GM23338 (cell line): ENCODE measurements around the gene PDZD7.

Source experiments
- EZH2 ChIP-seq: fragments of 200-600 bp; sonication (generic); IDR thresholded peaks from one replicate; pipeline ENCODE4 v1.8.0; 2017; ENCODE audit warnings: antibody characterized with exemption, mild to moderate bottlenecking, low read depth; ENCODE audit not compliant: unreplicated experiment
- EZH2phosphoT487 ChIP-seq: fragments of 200-600 bp; sonication (generic); IDR thresholded peaks from one replicate; pipeline ENCODE4 v1.8.1; 2018; ENCODE audit warnings: antibody characterized with exemption; ENCODE audit not compliant: unreplicated experiment
- POLR2AphosphoS5 ChIP-seq: IDR thresholded peaks from 2 replicates; pipeline ENCODE4 v1.6.1; 2016; ENCODE audit warnings: antibody characterized with exemption, low read depth
- TF ChIP-seq, protein P1 (sequence below), 2 experiments: fragments of 200-600 bp in 1 of 2; sonication (generic) in 1 of 2; conservative IDR thresholded peaks; 2 replicates each; pipeline versions ENCODE4 v1.5.1 to v1.6.1; 2016 to 2017; ENCODE audit warnings: antibody characterized with exemption in 2 of 2, low read depth in 2 of 2, mild to moderate bottlenecking in 2 of 2, moderate library complexity in 1 of 2
- TF ChIP-seq, protein P2 (sequence below): IDR thresholded peaks from one replicate; pipeline ENCODE4 v1.6.1; 2018; ENCODE audit warnings: antibody characterized with exemption; ENCODE audit not compliant: unreplicated experiment

DNA sequence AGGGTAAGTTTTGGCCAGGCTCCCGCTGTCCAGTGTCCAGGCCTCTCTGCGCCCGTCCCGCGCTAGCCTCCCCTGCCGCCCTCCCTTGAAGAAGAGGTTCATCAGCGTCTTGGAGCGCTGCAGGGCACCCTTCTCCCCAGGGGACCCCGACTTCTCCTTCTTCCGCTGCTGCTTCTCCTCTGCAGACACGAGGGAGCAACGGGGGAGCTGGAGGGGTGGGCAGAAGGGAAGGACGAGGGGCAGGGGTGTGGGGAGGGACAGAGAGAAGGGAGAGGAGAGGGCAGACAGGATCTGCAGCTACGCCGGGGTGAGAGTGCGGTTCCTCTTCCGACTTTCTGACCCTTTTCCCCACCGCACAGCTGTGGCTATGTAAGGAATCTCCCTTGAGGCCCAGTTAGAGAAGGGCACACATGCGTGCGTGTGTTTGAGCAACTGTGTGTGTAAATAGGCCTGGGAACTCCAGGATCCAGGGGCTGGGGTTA lies 12.8 kb downstream of the PDZD7 start:
- TF ChIP-seq, protein P1, sequence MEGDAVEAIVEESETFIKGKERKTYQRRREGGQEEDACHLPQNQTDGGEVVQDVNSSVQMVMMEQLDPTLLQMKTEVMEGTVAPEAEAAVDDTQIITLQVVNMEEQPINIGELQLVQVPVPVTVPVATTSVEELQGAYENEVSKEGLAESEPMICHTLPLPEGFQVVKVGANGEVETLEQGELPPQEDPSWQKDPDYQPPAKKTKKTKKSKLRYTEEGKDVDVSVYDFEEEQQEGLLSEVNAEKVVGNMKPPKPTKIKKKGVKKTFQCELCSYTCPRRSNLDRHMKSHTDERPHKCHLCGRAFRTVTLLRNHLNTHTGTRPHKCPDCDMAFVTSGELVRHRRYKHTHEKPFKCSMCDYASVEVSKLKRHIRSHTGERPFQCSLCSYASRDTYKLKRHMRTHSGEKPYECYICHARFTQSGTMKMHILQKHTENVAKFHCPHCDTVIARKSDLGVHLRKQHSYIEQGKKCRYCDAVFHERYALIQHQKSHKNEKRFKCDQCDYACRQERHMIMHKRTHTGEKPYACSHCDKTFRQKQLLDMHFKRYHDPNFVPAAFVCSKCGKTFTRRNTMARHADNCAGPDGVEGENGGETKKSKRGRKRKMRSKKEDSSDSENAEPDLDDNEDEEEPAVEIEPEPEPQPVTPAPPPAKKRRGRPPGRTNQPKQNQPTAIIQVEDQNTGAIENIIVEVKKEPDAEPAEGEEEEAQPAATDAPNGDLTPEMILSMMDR (conservative IDR thresholded peaks at IDR 0.05; ENCODE audit: low read depth in 2 of 2) = no peak
- TF ChIP-seq, protein P2, sequence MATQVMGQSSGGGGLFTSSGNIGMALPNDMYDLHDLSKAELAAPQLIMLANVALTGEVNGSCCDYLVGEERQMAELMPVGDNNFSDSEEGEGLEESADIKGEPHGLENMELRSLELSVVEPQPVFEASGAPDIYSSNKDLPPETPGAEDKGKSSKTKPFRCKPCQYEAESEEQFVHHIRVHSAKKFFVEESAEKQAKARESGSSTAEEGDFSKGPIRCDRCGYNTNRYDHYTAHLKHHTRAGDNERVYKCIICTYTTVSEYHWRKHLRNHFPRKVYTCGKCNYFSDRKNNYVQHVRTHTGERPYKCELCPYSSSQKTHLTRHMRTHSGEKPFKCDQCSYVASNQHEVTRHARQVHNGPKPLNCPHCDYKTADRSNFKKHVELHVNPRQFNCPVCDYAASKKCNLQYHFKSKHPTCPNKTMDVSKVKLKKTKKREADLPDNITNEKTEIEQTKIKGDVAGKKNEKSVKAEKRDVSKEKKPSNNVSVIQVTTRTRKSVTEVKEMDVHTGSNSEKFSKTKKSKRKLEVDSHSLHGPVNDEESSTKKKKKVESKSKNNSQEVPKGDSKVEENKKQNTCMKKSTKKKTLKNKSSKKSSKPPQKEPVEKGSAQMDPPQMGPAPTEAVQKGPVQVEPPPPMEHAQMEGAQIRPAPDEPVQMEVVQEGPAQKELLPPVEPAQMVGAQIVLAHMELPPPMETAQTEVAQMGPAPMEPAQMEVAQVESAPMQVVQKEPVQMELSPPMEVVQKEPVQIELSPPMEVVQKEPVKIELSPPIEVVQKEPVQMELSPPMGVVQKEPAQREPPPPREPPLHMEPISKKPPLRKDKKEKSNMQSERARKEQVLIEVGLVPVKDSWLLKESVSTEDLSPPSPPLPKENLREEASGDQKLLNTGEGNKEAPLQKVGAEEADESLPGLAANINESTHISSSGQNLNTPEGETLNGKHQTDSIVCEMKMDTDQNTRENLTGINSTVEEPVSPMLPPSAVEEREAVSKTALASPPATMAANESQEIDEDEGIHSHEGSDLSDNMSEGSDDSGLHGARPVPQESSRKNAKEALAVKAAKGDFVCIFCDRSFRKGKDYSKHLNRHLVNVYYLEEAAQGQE = no peak
- TF ChIP-seq EZH2 = no peak
- TF ChIP-seq EZH2phosphoT487 = no peak
- no peak for TF ChIP-seq POLR2AphosphoS5
